Hepatocyte (in vitro differentiated cells): Measurements from ENCODE around the gene CCDC60.

Experiments
- CTCF ChIP-seq: fragments of 200-600 bp; sonication (generic); IDR thresholded peaks from 2 replicates; pipeline ENCODE4 v1.5.1; 2016; ENCODE audit warnings: antibody characterized with exemption, mild to moderate bottlenecking; ENCODE audit not compliant: poor library complexity
- EZH2phosphoT487 ChIP-seq: fragments of 200-600 bp; sonication (generic); IDR thresholded peaks from one replicate; pipeline ENCODE4 v1.6.1; 2018; ENCODE audit warnings: antibody characterized with exemption, mild to moderate bottlenecking, low read depth, moderate library complexity; ENCODE audit not compliant: unreplicated experiment, severe bottlenecking

- TF ChIP-seq CTCF = no peak
- no peak for TF ChIP-seq EZH2phosphoT487
These were observed at the start of gene CCDC60 for GRCh38 chr12:119334430-119335170.
